HCT116 (cell line): ENCODE data around the gene GLTP. TPM values are rescaled to one million over a fixed set of nuclear protein-coding genes. Genes with fewer than 3 reads are reported as not detected.
A peak's percentile ranks its signal among the peaks of the same experiment; 100 is the strongest.

Experiments
- ATAC-seq: fragments of 200-7000 bp; cut with Tn5 transposase; 2 replicates; pipeline ENCODE4 v1.9.1; 2020; ENCODE audit warnings: mild to moderate bottlenecking, moderate library complexity
- BruUV-seq: library from RNA; stranded (reverse); fragments of 400-500 nt; replicated peaks from 2 replicates; lab custom pipeline; 2021; lab: Mats Ljungman, UMichigan
- CTCF ChIA-PET: fragments of 300-600 bp; sonication (Branson Sonifier 250); formaldehyde crosslinking; loops from one replicate; lab custom pipeline; 2021; ENCODE audit warnings: antibody characterized with exemption; lab: Charles Lee
- POLR2A ChIA-PET: fragments of 300-600, 350-600 bp; sonication (Branson Sonifier 250); formaldehyde crosslinking; loops from one replicate; lab custom pipeline; 2021; ENCODE audit warnings: antibody characterized with exemption; lab: Charles Lee
- RAD21 ChIA-PET, 2 experiments: fragments of 300-600 bp; sonication (Branson Sonifier 250); formaldehyde crosslinking; loops; one replicate each; lab custom pipeline; 2023; ENCODE audit warnings: low total read pairs in 2 of 2; ENCODE audit not compliant: uncharacterized antibody in 2 of 2, unreplicated experiment in 2 of 2, low non-redundant PET in 1 of 2; lab: Charles Lee
- DNase-seq: peaks from one replicate; pipeline ENCODE4 v3.0.0-alpha.2; 2010; ENCODE audit warnings: low read depth, low spot score
- H2AFZ ChIP-seq: fragments of 200-600 bp; shearing (Covaris generic), sonication (generic); 2 replicates; pipeline ENCODE4 v1.6.1; 2017; ENCODE audit warnings: low read depth, mixed run types, mixed read lengths, antibody characterized with exemption, low read length; ENCODE audit not compliant: poor library complexity, severe bottlenecking
- H3K27ac ChIP-seq: 2 replicates; pipeline ENCODE4 v1.5.1; 2012; ENCODE audit warnings: low read depth, low read length
- H3K27me3 ChIP-seq: fragments of 200-600 bp; sonication (generic); 2 replicates; pipeline ENCODE4 v1.6.1; 2016; ENCODE audit warnings: mixed run types, low read length, mixed read lengths; ENCODE audit not compliant: insufficient read depth
- H3K36me3 ChIP-seq, 2 experiments: fragments of 200-500 bp in 1 of 2; fragments of 200-600 bp in 1 of 2; sonication (Bioruptor generic) in 1 of 2; sonication (generic) in 1 of 2; 2 replicates each; pipeline versions ENCODE4 v1.5.1 to v1.6.1; 2014 to 2016; ENCODE audit warnings: low read length in 2 of 2, inconsistent platforms in 1 of 2, mixed read lengths in 1 of 2, mixed run types in 1 of 2; ENCODE audit not compliant: insufficient read depth in 2 of 2, control insufficient read depth in 1 of 2
- H3K4me1 ChIP-seq, 2 experiments: fragments of 200-600 bp in 1 of 2; sonication (generic) in 1 of 2; 2 replicates each; pipeline versions ENCODE4 v1.5.1 to v1.6.1; 2012 to 2017; ENCODE audit warnings: low read length in 2 of 2, inconsistent platforms in 1 of 2, mild to moderate bottlenecking in 1 of 2, mixed read lengths in 1 of 2, mixed run types in 1 of 2, moderate library complexity in 1 of 2; ENCODE audit not compliant: insufficient read depth in 2 of 2, control insufficient read depth in 1 of 2
- H3K4me2 ChIP-seq: fragments of 200-600 bp; sonication (generic); 2 replicates; pipeline ENCODE4 v1.6.1; 2017; ENCODE audit warnings: mixed run types, low read length, mixed read lengths
- H3K4me3 ChIP-seq, 2 experiments: fragments of 200-600 bp in 1 of 2; sonication (generic) in 1 of 2; replicated peaks in 1 of 2; 2 replicates each; pipeline ENCODE4 v1.5.1; 2011 to 2016; ENCODE audit warnings: low read length in 2 of 2, control low read depth in 1 of 2, low read depth in 1 of 2, mild to moderate bottlenecking in 1 of 2, mixed read lengths in 1 of 2, mixed run types in 1 of 2
- H3K79me2 ChIP-seq: fragments of 200-600 bp; sonication (generic); 2 replicates; pipeline ENCODE4 v1.6.1; 2017; ENCODE audit warnings: mild to moderate bottlenecking, mixed run types, low read length, moderate library complexity, mixed read lengths; ENCODE audit not compliant: insufficient read depth
- H3K9ac ChIP-seq: fragments of 200-600 bp; sonication (generic); 2 replicates; pipeline ENCODE4 v1.6.1; 2016; ENCODE audit warnings: low read length, mixed read lengths
- H3K9me2 ChIP-seq: fragments of 200-600 bp; sonication (generic), shearing (Covaris generic); 2 replicates; pipeline ENCODE4 v1.6.1; 2017; ENCODE audit warnings: mixed run types, mild to moderate bottlenecking, moderate library complexity; ENCODE audit not compliant: insufficient read depth
- H3K9me3 ChIP-seq, 2 experiments: fragments of 200-500 bp in 1 of 2; fragments of 200-600 bp in 1 of 2; sonication (Bioruptor generic) in 1 of 2; sonication (generic) in 1 of 2; 2 replicates each; pipeline ENCODE4 v1.6.1; 2014 to 2017; ENCODE audit warnings: low read length in 2 of 2, mixed read lengths in 2 of 2, inconsistent platforms in 1 of 2, low read depth in 1 of 2, mild to moderate bottlenecking in 1 of 2, mixed run types in 1 of 2, moderate library complexity in 1 of 2; ENCODE audit not compliant: control insufficient read depth in 1 of 2, insufficient read depth in 1 of 2
- H4K20me1 ChIP-seq: fragments of 200-600 bp; sonication (generic), shearing (Covaris generic); 2 replicates; pipeline ENCODE4 v1.6.1; 2017; ENCODE audit warnings: mixed run types, mild to moderate bottlenecking, moderate library complexity; ENCODE audit not compliant: insufficient read depth
- ELF1 ChIP-seq: IDR thresholded peaks from 2 replicates; pipeline ENCODE4 v1.6.1; 2012; ENCODE audit warnings: low read depth, borderline replicate concordance
- EZH2 ChIP-seq: fragments of 200-600 bp; sonication (generic); IDR thresholded peaks from 2 replicates; pipeline ENCODE4 v1.6.1; 2017; ENCODE audit warnings: antibody characterized with exemption, mixed run types
- FOSL1 ChIP-seq: IDR thresholded peaks from 2 replicates; pipeline ENCODE4 v1.6.1; 2012; ENCODE audit warnings: low read depth
- POLR2A ChIP-seq: IDR thresholded peaks from 2 replicates; pipeline ENCODE4 v1.7.0; 2011; ENCODE audit warnings: borderline replicate concordance; ENCODE audit not compliant: insufficient read depth, insufficient read length; ENCODE audit errors: extremely low read depth
- SRF ChIP-seq: IDR thresholded peaks from 2 replicates; pipeline ENCODE4 v1.6.1; 2012; ENCODE audit warnings: low read depth
- ZBTB33 ChIP-seq: IDR thresholded peaks from 2 replicates; pipeline ENCODE4 v1.6.1; 2011; ENCODE audit warnings: mild to moderate bottlenecking, low read length, moderate library complexity; ENCODE audit not compliant: insufficient replicate concordance; ENCODE audit errors: extremely low read depth
- intact Hi-C: fragments of 100-400 bp; cut with micrococcal nuclease; formaldehyde crosslinking; loops from 2 replicates; pipeline ENCODE4 v1.10.0; 2022
- total RNA-seq: library from RNA; stranded (reverse); gene quantifications from one replicate; pipeline ENCODE4 v1.2.1, GENCODE V29; 2021; ENCODE audit not compliant: unreplicated experiment

The GLTP gene
- total RNA-seq, 1 experiment from 2014 or later: 26.6 TPM

DNA sequence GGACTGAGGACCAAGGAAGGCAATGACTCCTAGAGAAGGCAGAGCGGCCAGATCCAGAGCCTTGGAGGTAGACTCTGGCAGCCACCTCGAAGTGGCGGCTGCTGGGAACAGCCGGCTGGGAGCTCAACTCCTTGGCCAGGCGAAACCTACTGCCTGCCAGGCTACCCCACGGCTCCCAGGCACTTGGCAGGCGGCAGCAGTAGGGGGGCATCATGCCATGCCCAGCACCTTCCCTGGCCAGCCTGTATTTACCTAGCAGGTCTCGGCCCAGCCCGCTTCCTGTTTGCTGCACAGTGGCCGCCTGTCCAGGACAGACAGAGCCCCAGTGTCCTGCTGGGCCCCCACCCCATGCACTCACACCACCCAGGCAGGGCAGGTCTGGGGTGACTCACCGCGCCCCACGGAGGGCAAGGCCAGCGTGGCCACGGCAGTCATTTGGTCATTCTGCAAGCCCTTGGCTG lies 57.4 kb downstream of the GLTP start:
- no TSS peak for BruUV-seq
- intact Hi-C loops: no loop called here
- no peaks in the 10 kb centered on the region for H3K79me2 ChIP-seq
- H3K4me3 ChIP-seq: no peak overlapping the region
- TF ChIP-seq POLR2A: no peak
- TF ChIP-seq, all 23 proteins: peak for 0
- peak overlapping the region; percentile 26; the same call in 1 of the 2 replicates for H3K4me2 ChIP-seq
- RAD21 ChIA-PET: no interaction called here
- H3K9me3 ChIP-seq: no peaks in the 10 kb centered on the region
- no peaks in the 10 kb centered on the region for H3K9me2 ChIP-seq
- no peak overlapping the region for H3K9ac ChIP-seq
- ATAC-seq: peak; percentile 57
- DNase-seq: no peak
- H2AFZ ChIP-seq: no peak overlapping the region
- H3K27ac ChIP-seq: no peak overlapping the region
- peaks cover 9 to 36% of the 10 kb centered on the region in 2 experiments; a peak in 3 of 4 replicates for H3K4me1 ChIP-seq
- POLR2A ChIA-PET: no interaction called here
- H3K27me3 ChIP-seq: no peaks in the 10 kb centered on the region
- CTCF ChIA-PET: no interaction called here
- H3K36me3 ChIP-seq: no peaks in the 10 kb centered on the region
- H4K20me1 ChIP-seq: no peaks in the 10 kb centered on the region

GRCh38 chr12:109822416-109822815 lies 57.9 kb downstream of the GLTP start:
- Histone ChIP-seq H4K20me1 (no peaks in the 10 kb centered on the region), H3K4me2 (peak overlapping the region; percentile 26; the same call in 1 of the 2 replicates)
- TF ChIP-seq FOSL1: no peak
- TF ChIP-seq ZBTB33: no peak
- no peak for TF ChIP-seq SRF
- no peak for TF ChIP-seq EZH2
- no peak for TF ChIP-seq ELF1
- TF ChIP-seq, all 23 proteins: peak for 0
- no peaks in the 10 kb centered on the region for H3K79me2 ChIP-seq
- ChIA-PET RAD21 (no interaction called here), CTCF (no interaction called here), POLR2A (no interaction called here)
- H2AFZ ChIP-seq: no peak overlapping the region
- ATAC-seq (no peak), DNase-seq (no peak)
- H3K4me3 ChIP-seq: no peak overlapping the region
- no peak overlapping the region for H3K27ac ChIP-seq
- H3K36me3 ChIP-seq: no peaks in the 10 kb centered on the region
- H3K9ac ChIP-seq: no peak overlapping the region
- no peaks in the 10 kb centered on the region for H3K9me2 ChIP-seq
- peaks cover 9 to 36% of the 10 kb centered on the region in 2 experiments; a peak in 3 of 4 replicates for H3K4me1 ChIP-seq
- H3K27me3 ChIP-seq: no peaks in the 10 kb centered on the region
- BruUV-seq: no TSS peak
- intact Hi-C loops: no loop called here
- H3K9me3 ChIP-seq: no peaks in the 10 kb centered on the region
